ENCODE data around the gene GPRC5C. TPM values are rescaled to one million over a fixed set of nuclear protein-coding genes. Genes with fewer than 3 reads are reported as not detected.

Gene GPRC5C
- total and polyA plus RNA-seq, 2 of the 13 experiments (the other 11 are each of a cell fraction or from before 2014, with no cell fraction given) = 85.6 to 300 TPM

- H3K27me3 ChIP-seq (ENCODE audit: control insufficient read depth in 1 of 2, insufficient read depth in 2 of 2, low read length in 2 of 2) = peaks cover 2 to 14% of the 10 kb centered on the region in 2 experiments; a peak in 3 of 5 replicates
- 22% methylated on average over 3 of the region's 3 CpGs for WGBS (ENCODE audit: low lambda C conversion rate)
- intact Hi-C loops (cut with micrococcal nuclease; ENCODE audit: unreplicated experiment) = no loop called here
- no peaks in the 10 kb centered on the region for H3K36me3 ChIP-seq (replicated peaks in 1 of 2; ENCODE audit: control insufficient read depth in 1 of 2, insufficient read depth in 2 of 2, low read length in 2 of 2)
- no peak overlapping the region for H3K4me2 ChIP-seq (ENCODE audit: low read depth, low read length)
- H3K27ac ChIP-seq (ENCODE audit: extremely low read length, insufficient read depth, low read length) = no peak overlapping the region
- TF ChIP-seq BRD4 (CRISPR knock-in tag; IDR thresholded peaks at IDR 0.05) = no peak
- no peak for TF ChIP-seq ZNF101 (CRISPR knock-in tag; IDR thresholded peaks at IDR 0.05; ENCODE audit: borderline replicate concordance, low read depth)
- no peak for TF ChIP-seq THAP11 (CRISPR knock-in tag; IDR thresholded peaks at IDR 0.05)
- TF ChIP-seq ZNF460 (CRISPR knock-in tag; IDR thresholded peaks at IDR 0.05; ENCODE audit: borderline replicate concordance) = peak; percentile 59
- no peak for TF ChIP-seq HNF4G (IDR thresholded peaks at IDR 0.05; ENCODE audit: borderline replicate concordance, low read depth, low read length)
- no peak for TF ChIP-seq HNF4G (CRISPR knock-in tag; IDR thresholded peaks at IDR 0.05; ENCODE audit: borderline replicate concordance, low read depth)
- no peak for TF ChIP-seq FOXP1 (IDR thresholded peaks at IDR 0.05)
- TF ChIP-seq FOXP1 (CRISPR knock-in tag; IDR thresholded peaks at IDR 0.05) = no peak
- no peak for TF ChIP-seq RARA (CRISPR knock-in tag; IDR thresholded peaks at IDR 0.05)
- TF ChIP-seq NFRKB (IDR thresholded peaks at IDR 0.05) = no peak
- TF ChIP-seq CBX5 (CRISPR knock-in tag; IDR thresholded peaks at IDR 0.05; ENCODE audit: borderline replicate concordance) = no peak
- TF ChIP-seq ZNF550 (CRISPR knock-in tag; IDR thresholded peaks at IDR 0.05; ENCODE audit: borderline replicate concordance) = no peak
- TF ChIP-seq CCAR2 (optimal IDR thresholded peaks at IDR 0.05; ENCODE audit: low read depth, low read length) = no peak
- TF ChIP-seq FOSL2 (CRISPR knock-in tag; IDR thresholded peaks at IDR 0.05) = peak; percentile 80
- no peak for TF ChIP-seq ZSCAN31 (CRISPR knock-in tag; IDR thresholded peaks at IDR 0.05; ENCODE audit: low read depth)
- TF ChIP-seq PAWR (CRISPR knock-in tag; IDR thresholded peaks at IDR 0.05; ENCODE audit: borderline replicate concordance) = no peak
- peak; percentile 59; the same call in 1 of the 2 replicates for TF ChIP-seq SOX5 (CRISPR knock-in tag; IDR thresholded peaks at IDR 0.05; ENCODE audit: borderline replicate concordance)
- TF ChIP-seq ZNF788 (CRISPR knock-in tag; IDR thresholded peaks at IDR 0.05; ENCODE audit: borderline replicate concordance) = no peak
- TF ChIP-seq SOX6 (IDR thresholded peaks at IDR 0.05) = no peak
- no peak for TF ChIP-seq SOX6 (CRISPR knock-in tag; IDR thresholded peaks at IDR 0.05)
- TF ChIP-seq GPN1 (CRISPR knock-in tag; IDR thresholded peaks at IDR 0.05; ENCODE audit: borderline replicate concordance) = no peak
- TF ChIP-seq NFE2 (CRISPR knock-in tag; IDR thresholded peaks at IDR 0.05) = no peak
- no peak for TF ChIP-seq NCOA1 (CRISPR knock-in tag; IDR thresholded peaks at IDR 0.05)
- in situ Hi-C loops (cut with HindIII; ENCODE audit: extremely low pct_ligation_motif_present, low pct_unique_long_range_greater_than_20kb) = no loop called here
- FAIRE-seq (no peak), DNase-seq (ENCODE audit: low spot score) (no peak), ATAC-seq (no peak)
- no peaks in the 10 kb centered on the region for H3K9me3 ChIP-seq (ENCODE audit: low read length)
- no peak overlapping the region for H3K4me3 ChIP-seq (replicated peaks in 1 of 3; ENCODE audit: insufficient read depth in 1 of 3, low read depth in 2 of 3, low read length in 3 of 3)
- CTCF ChIA-PET (ENCODE audit: low intra/inter-chr PET ratio, low total read pairs) = no interaction called here
- no TSS peak for BruUV-seq (replicated peaks)
- no peak overlapping the region for H2AFZ ChIP-seq (ENCODE audit: low read length)
- no peaks in the 10 kb centered on the region for H4K20me1 ChIP-seq (ENCODE audit: insufficient read depth, low read length)
- no peaks in the 10 kb centered on the region for H3K79me2 ChIP-seq (ENCODE audit: insufficient read depth, low read length)
- POLR2A ChIA-PET = no interaction called here
- H3K9ac ChIP-seq (ENCODE audit: insufficient read depth, low read depth, low read length) = no peak overlapping the region
- H3K4me1 ChIP-seq (ENCODE audit: insufficient read depth, low read length) = peaks cover 22% of the 10 kb centered on the region
Observed at GRCh38 chr17:74385201-74385600, 46.7 kb upstream of the GPRC5C start.

Measured in HepG2 (cell line).